ENCODE data around the gene TRAPPC14.

DNA sequence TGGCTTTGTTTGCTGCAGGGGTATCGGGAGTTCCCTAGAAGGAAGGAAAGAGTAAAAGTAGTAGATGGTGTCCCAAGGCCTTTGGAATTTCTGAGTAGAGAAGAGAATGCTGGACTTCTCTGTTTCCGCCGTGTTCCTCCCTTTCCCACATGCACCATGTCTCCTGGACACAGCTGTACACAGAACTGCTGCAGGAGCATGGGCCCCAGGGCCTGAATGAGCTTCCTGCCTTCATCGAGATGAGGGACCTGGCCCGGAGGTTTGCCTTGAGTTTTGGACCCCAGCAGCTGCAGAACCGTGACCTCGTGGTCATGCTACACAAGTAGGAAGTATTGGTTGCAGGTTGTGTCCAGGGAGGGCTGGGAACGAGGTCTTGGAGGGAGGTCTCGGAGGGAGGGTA is 45.9 kb upstream of the TRAPPC14 start:
- no peak for TF ChIP-seq POLR2A (IDR thresholded peaks at IDR 0.05)
- TF ChIP-seq, protein P1, sequence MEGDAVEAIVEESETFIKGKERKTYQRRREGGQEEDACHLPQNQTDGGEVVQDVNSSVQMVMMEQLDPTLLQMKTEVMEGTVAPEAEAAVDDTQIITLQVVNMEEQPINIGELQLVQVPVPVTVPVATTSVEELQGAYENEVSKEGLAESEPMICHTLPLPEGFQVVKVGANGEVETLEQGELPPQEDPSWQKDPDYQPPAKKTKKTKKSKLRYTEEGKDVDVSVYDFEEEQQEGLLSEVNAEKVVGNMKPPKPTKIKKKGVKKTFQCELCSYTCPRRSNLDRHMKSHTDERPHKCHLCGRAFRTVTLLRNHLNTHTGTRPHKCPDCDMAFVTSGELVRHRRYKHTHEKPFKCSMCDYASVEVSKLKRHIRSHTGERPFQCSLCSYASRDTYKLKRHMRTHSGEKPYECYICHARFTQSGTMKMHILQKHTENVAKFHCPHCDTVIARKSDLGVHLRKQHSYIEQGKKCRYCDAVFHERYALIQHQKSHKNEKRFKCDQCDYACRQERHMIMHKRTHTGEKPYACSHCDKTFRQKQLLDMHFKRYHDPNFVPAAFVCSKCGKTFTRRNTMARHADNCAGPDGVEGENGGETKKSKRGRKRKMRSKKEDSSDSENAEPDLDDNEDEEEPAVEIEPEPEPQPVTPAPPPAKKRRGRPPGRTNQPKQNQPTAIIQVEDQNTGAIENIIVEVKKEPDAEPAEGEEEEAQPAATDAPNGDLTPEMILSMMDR (IDR thresholded peaks at IDR 0.05): no peak

Measured in stomach (tissue), 4 donors.